Mesothelial cell of epicardium (in vitro differentiated cells): Measurements from ENCODE around the gene COMT. TPM values are rescaled to one million over a fixed set of nuclear protein-coding genes. Genes with fewer than 3 reads are reported as not detected.
A peak's percentile ranks its signal among the peaks of the same experiment; 100 is the strongest.

ENCODE experiments used
- DNase-seq, 2 experiments: peaks; one replicate each; pipeline ENCODE4 v3.0.0; 2021; ENCODE audit warnings: low spot score in 2 of 2; ENCODE audit not compliant: unreplicated experiment in 2 of 2
- H3K27ac Mint-ChIP-seq: 2 replicates; pipeline ENCODE4 v1.8.0; 2021; ENCODE audit warnings: mixed read lengths
- H3K27me3 Mint-ChIP-seq: 2 replicates; pipeline ENCODE4 v1.8.0; 2021; ENCODE audit warnings: low read depth, mixed read lengths
- H3K36me3 Mint-ChIP-seq: 2 replicates; pipeline ENCODE4 v1.8.0; 2021; ENCODE audit warnings: mixed read lengths
- H3K4me1 Mint-ChIP-seq: 2 replicates; pipeline ENCODE4 v1.8.0; 2021; ENCODE audit warnings: mixed read lengths
- H3K4me3 Mint-ChIP-seq: 2 replicates; pipeline ENCODE4 v1.8.0; 2021; ENCODE audit warnings: mild to moderate bottlenecking, moderate library complexity, mixed read lengths
- H3K9me3 Mint-ChIP-seq: 2 replicates; pipeline ENCODE4 v1.8.0; 2021; ENCODE audit warnings: mixed read lengths
- CTCF ChIP-seq: fragments of 200-600 bp; sonication (generic); IDR thresholded peaks from one replicate; pipeline ENCODE4 v1.5.0; 2021; ENCODE audit warnings: antibody characterized with exemption; ENCODE audit not compliant: unreplicated experiment
- total RNA-seq: library from RNA; stranded (reverse); gene quantifications from 3 replicates; pipeline ENCODE4 v1.2.1, GENCODE V29; 2021

The COMT gene
- total RNA-seq, 1 donor from 2014 or later, result 93.5 TPM

GRCh38 chr22:19958083-19959042 lies 16.8 kb downstream of the COMT start:
- Mint-ChIP-seq H3K9me3 (no peaks in the 10 kb centered on the region), H3K4me1 (peaks cover 28% of the 10 kb centered on the region), H3K36me3 (peaks cover 2% of the 10 kb centered on the region), H3K4me3 (peak overlapping the region; percentile 69), H3K27me3 (no peaks in the 10 kb centered on the region), H3K27ac (peak overlapping the region; percentile 47)
- no peak for DNase-seq
- TF ChIP-seq CTCF, result no peak

- peak overlapping the region; percentile 47 for H3K27ac Mint-ChIP-seq
- no peak for TF ChIP-seq CTCF
- peak; percentile 67 to 78 for DNase-seq
- H3K36me3 Mint-ChIP-seq, result peaks cover 2% of the 10 kb centered on the region
- no peaks in the 10 kb centered on the region for H3K27me3 Mint-ChIP-seq
- peaks cover 33% of the 10 kb centered on the region for H3K4me1 Mint-ChIP-seq
- H3K4me3 Mint-ChIP-seq, result peak overlapping the region; percentile 69
- H3K9me3 Mint-ChIP-seq, result no peaks in the 10 kb centered on the region
Measured at GRCh38 chr22:19959043-19959586, 17.5 kb downstream of the COMT start.

GRCh38 chr22:19959587-19960490 lies 18.3 kb downstream of the COMT start:
- H3K27ac Mint-ChIP-seq, result peak overlapping the region; percentile 43
- DNase-seq, result no peak
- peak overlapping the region; percentile 69 for H3K4me3 Mint-ChIP-seq
- H3K27me3 Mint-ChIP-seq, result no peaks in the 10 kb centered on the region
- H3K9me3 Mint-ChIP-seq, result no peaks in the 10 kb centered on the region
- peaks cover 33% of the 10 kb centered on the region for H3K4me1 Mint-ChIP-seq
- peaks cover 2% of the 10 kb centered on the region for H3K36me3 Mint-ChIP-seq
- no peak for TF ChIP-seq CTCF

GRCh38 chr22:19960491-19961200 lies 19.1 kb downstream of the COMT start:
- H3K9me3 Mint-ChIP-seq, result no peaks in the 10 kb centered on the region

More at GRCh38 chr22:19960491-19961200, 19.1 kb downstream of the COMT start:
- H3K4me3 Mint-ChIP-seq, result peak overlapping the region; percentile 69
- DNase-seq, result no peak
- no peaks in the 10 kb centered on the region for H3K27me3 Mint-ChIP-seq
- peaks cover 2% of the 10 kb centered on the region for H3K36me3 Mint-ChIP-seq
- H3K27ac Mint-ChIP-seq, result peak overlapping the region; percentile 43
- peaks cover 33% of the 10 kb centered on the region for H3K4me1 Mint-ChIP-seq
- TF ChIP-seq CTCF, result no peak
